ENCODE data around the gene C16orf46. TPM values are rescaled to one million over a fixed set of nuclear protein-coding genes. Genes with fewer than 3 reads are reported as not detected.

C16orf46 gene
- total RNA-seq, 4 donors from 2014 or later = 0.57 to 2.2 (median 0.81) TPM; not detected in 1

DNA sequence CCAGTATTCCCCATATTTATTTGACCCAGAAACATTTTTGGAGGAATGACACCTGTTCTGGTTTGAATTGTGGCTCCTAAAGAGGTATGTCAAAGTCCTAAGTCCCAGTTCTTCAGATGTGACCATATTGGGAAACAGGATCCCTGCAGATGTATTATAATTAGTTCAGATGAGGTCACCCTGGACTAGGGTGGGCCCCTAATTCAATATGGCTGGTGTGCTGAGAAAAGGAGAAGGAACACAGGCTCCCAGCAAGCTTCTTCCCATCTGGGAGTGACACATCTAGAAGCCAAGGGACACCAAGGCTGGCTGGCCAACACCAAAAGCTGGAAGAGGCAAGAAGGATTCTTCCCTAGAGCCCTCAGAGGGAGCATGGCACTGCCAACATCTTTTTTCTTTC is 22.9 kb upstream of the C16orf46 start:
- H3K9me3 ChIP-seq = no peaks in the 10 kb centered on the region
- H3K27ac ChIP-seq = no peak overlapping the region
- no peak for DNase-seq (ENCODE audit: low spot score in 2 of 2)
- no peaks in the 10 kb centered on the region for H3K27me3 ChIP-seq
- H3K4me3 ChIP-seq = no peak overlapping the region
- no peaks in the 10 kb centered on the region for H3K36me3 ChIP-seq
- TF ChIP-seq POLR2A (IDR thresholded peaks at IDR 0.05) = no peak
- no peak for TF ChIP-seq EP300 (IDR thresholded peaks at IDR 0.05)
- no peak for TF ChIP-seq POLR2AphosphoS5 (IDR thresholded peaks at IDR 0.05)
- TF ChIP-seq, protein P1, sequence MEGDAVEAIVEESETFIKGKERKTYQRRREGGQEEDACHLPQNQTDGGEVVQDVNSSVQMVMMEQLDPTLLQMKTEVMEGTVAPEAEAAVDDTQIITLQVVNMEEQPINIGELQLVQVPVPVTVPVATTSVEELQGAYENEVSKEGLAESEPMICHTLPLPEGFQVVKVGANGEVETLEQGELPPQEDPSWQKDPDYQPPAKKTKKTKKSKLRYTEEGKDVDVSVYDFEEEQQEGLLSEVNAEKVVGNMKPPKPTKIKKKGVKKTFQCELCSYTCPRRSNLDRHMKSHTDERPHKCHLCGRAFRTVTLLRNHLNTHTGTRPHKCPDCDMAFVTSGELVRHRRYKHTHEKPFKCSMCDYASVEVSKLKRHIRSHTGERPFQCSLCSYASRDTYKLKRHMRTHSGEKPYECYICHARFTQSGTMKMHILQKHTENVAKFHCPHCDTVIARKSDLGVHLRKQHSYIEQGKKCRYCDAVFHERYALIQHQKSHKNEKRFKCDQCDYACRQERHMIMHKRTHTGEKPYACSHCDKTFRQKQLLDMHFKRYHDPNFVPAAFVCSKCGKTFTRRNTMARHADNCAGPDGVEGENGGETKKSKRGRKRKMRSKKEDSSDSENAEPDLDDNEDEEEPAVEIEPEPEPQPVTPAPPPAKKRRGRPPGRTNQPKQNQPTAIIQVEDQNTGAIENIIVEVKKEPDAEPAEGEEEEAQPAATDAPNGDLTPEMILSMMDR (IDR thresholded peaks at IDR 0.05) = no peak
- H3K4me1 ChIP-seq = peaks cover 8% of the 10 kb centered on the region

DNA sequence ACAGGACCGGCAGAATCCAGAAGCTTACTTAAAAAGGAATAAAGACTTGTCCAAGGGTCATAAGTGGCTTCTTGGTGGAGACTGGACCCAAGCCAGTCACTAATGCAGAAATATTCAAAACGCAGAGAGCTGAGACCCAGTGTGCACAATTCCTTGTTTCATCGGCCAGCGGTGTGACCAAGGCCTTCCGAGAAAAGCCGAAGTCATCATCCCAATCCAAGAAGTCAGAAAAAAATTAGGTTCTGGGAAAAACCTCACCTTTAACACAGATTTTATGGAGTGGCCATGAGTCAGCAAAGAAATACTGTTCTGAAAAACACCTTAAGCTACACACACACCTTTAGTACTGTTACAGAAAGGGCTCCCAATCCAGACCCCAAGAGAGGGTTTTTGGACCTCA is 20.2 kb upstream of the C16orf46 start:
- peaks cover 10% of the 10 kb centered on the region for H3K4me1 ChIP-seq
- no peaks in the 10 kb centered on the region for H3K9me3 ChIP-seq
- WGBS = 89% methylated on average over 6 of the region's 6 CpGs
- H3K27ac ChIP-seq = peak overlapping the region; percentile 54
- no peak for DNase-seq (ENCODE audit: low spot score in 2 of 2)
- TF ChIP-seq, protein P1 (IDR thresholded peaks at IDR 0.05) = no peak
- no peak for TF ChIP-seq POLR2A (IDR thresholded peaks at IDR 0.05)
- TF ChIP-seq EP300 (IDR thresholded peaks at IDR 0.05) = no peak
- TF ChIP-seq POLR2AphosphoS5 (IDR thresholded peaks at IDR 0.05) = no peak
- H3K36me3 ChIP-seq = no peaks in the 10 kb centered on the region
- no peaks in the 10 kb centered on the region for H3K27me3 ChIP-seq
- H3K4me3 ChIP-seq = no peak overlapping the region

DNA sequence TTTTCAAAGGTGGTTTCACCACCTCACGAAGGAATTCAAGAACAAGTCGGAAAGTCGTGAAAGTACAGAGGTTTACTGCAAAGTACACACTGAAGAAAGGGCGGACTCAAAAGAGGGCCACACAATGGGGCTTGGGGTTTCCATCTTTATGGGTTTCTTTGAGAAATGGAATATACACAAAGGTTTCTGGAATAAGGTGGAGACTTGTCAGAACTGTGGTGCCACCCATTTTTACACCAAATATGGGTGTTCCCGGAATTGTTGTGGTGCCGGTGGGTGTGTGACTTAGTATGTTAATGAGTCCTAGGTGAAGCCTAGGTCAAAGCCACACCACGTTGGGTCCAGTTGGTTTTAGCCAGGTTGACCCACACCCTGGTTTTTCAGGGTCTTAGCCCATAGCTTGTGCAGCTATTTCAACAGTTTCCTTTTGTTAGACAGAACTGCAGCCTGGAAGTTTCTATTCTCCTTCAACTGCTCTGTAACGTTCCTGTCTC is 19.7 kb upstream of the C16orf46 start:
- Histone ChIP-seq H3K27ac (peak overlapping the region; percentile 54), H3K36me3 (no peaks in the 10 kb centered on the region), H3K4me3 (peak overlapping the region; percentile 80), H3K9me3 (no peaks in the 10 kb centered on the region), H3K27me3 (no peaks in the 10 kb centered on the region), H3K4me1 (peaks cover 10% of the 10 kb centered on the region)
- TF ChIP-seq, protein P1 (IDR thresholded peaks at IDR 0.05) = no peak
- TF ChIP-seq EP300 (IDR thresholded peaks at IDR 0.05) (no peak), POLR2A (IDR thresholded peaks at IDR 0.05) (no peak), POLR2AphosphoS5 (IDR thresholded peaks at IDR 0.05) (no peak)
- no peak for DNase-seq (ENCODE audit: low spot score in 2 of 2)
- WGBS = 41% methylated on average over 8 of the region's 8 CpGs

DNA sequence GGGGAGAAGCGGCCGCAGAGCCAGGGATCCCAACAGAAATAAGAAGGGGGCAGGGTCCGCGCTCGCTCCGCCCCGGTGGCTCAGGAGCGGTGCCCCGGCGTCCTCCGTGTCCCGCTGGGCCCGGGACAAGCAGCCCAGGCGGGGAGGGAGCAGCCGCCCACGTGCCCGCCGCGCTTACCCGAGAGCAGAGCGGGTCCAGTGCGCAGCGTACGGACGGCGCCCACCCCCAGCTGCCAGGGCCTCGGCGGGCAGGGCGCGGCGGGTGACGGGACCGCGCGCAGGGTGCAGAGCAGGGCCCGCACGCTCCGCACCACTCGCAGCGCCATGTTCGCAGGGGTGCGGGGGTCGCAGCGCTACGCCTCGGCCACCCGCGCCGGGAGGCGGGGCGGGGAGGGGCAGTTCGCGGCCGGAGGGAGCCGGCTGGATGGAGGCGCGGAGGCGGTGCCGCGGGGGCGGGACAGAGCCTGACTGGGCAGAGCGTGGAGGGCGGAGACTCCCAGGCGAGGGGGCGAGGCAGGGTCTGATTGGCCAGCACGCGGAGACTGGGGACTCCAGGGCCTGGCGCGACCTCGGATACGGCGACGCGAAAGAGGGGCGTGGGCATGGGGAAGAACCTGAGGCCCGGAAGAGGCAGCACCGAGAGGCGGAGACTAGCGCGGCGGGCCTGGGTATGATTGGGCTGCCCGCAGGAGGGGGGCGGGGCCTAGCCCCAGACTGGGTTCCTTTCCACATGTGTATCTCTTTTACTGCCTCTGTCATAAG is 19.1 kb upstream of the C16orf46 start, which contains the start of gene GCSH:
TSS of gene GCSH (minus strand) at position 443 of the 762 bp plus-strand sequence. CDS start at position 326, 117 bp downstream.
- peaks cover 10% of the 10 kb centered on the region for H3K4me1 ChIP-seq
- H3K27ac ChIP-seq = peak within 1 kb of the TSS; percentile 77
- TF ChIP-seq POLR2AphosphoS5 (IDR thresholded peaks at IDR 0.05) (no peak), EP300 (IDR thresholded peaks at IDR 0.05) (no peak), POLR2A (IDR thresholded peaks at IDR 0.05) (no peak)
- TF ChIP-seq, protein P1 (IDR thresholded peaks at IDR 0.05) = no peak
- no peaks in the 10 kb centered on the region for H3K9me3 ChIP-seq
- 1% methylated on average over 16 of the region's 83 CpGs for WGBS
- peak within 1 kb of the TSS; percentile 80 for H3K4me3 ChIP-seq
- no peaks in the 10 kb centered on the region for H3K27me3 ChIP-seq
- H3K36me3 ChIP-seq = no peaks in the 10 kb centered on the region
- DNase-seq (ENCODE audit: low spot score in 2 of 2) = peak; percentile 99

DNA sequence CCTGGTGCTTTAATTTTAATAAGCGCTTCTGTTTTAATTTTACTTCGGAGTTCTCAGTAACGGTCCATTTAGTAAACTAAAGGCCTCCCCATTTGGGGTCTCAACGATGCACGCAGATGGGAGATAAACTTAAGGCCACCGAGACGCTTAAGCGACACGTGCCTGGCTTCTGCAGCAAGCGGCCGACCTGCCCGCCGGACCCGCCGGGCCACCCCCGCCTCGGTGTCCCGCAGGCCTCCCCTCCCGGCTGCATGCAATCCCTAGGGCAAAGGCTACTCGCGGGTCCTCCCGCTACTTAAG is 18.6 kb upstream of the C16orf46 start:
- H3K4me3 ChIP-seq = peak overlapping the region; percentile 80
- peaks cover 10% of the 10 kb centered on the region for H3K4me1 ChIP-seq
- WGBS = 1% methylated on average over 22 of the region's 22 CpGs
- H3K27ac ChIP-seq = peak overlapping the region; percentile 77
- no peak for DNase-seq (ENCODE audit: low spot score in 2 of 2)
- no peaks in the 10 kb centered on the region for H3K36me3 ChIP-seq
- TF ChIP-seq POLR2A (IDR thresholded peaks at IDR 0.05) (no peak), EP300 (IDR thresholded peaks at IDR 0.05) (no peak), POLR2AphosphoS5 (IDR thresholded peaks at IDR 0.05) (no peak)
- TF ChIP-seq, protein P1 (IDR thresholded peaks at IDR 0.05) = no peak
- no peaks in the 10 kb centered on the region for H3K9me3 ChIP-seq
- H3K27me3 ChIP-seq = no peaks in the 10 kb centered on the region
